ENCODE data around the gene HTRA3.

- TF ChIP-seq EZH2phosphoT487 (IDR thresholded peaks at IDR 0.05; ENCODE audit: borderline replicate concordance, low read depth, low read length) (no peak), CTCF (conservative IDR thresholded peaks at IDR 0.05; ENCODE audit: low read length) (no peak)
Measured at GRCh38 chr4:8248091-8248490, 21.5 kb upstream of the HTRA3 start.
